OCI-LY7 (cell line): Measurements from ENCODE around the gene LEFTY2.

Experiments used
- CTCF ChIP-seq: fragments of 200-600 bp; sonication (generic); conservative IDR thresholded peaks from 2 replicates; pipeline ENCODE4 v1.5.1; 2014; ENCODE audit warnings: mild to moderate bottlenecking, antibody characterized with exemption, low read length, moderate library complexity, mixed read lengths
- EZH2phosphoT487 ChIP-seq: fragments of 200-600 bp; sonication (generic); IDR thresholded peaks from 2 replicates; pipeline ENCODE4 v1.6.1; 2018; ENCODE audit warnings: low read depth, borderline replicate concordance, mild to moderate bottlenecking, mixed run types, antibody characterized with exemption, low read length, moderate library complexity, mixed read lengths

- TF ChIP-seq CTCF (no peak), EZH2phosphoT487 (no peak)
These were observed 8.0 kb upstream of the LEFTY2 start for GRCh38 chr1:225949041-225949440.
